IMR-90 (cell line): ENCODE measurements around the gene LINC00237. TPM values are rescaled to one million over a fixed set of nuclear protein-coding genes. Genes with fewer than 3 reads are reported as not detected.

ENCODE experiments used
- ATAC-seq: fragments of 200-7000 bp; cut with Tn5 transposase; 2 replicates; pipeline ENCODE4 v1.9.1; 2020; ENCODE audit warnings: low read depth, mild to moderate bottlenecking, moderate library complexity
- BruUV-seq: library from RNA; stranded (reverse); fragments of 400-500 nt; replicated peaks from 2 replicates; lab custom pipeline; 2021; lab: Mats Ljungman, UMichigan
- CTCF ChIA-PET: fragments of 300-600 bp; formaldehyde crosslinking; extraction: SDS; loops from one replicate; lab custom pipeline; 2021; ENCODE audit warnings: antibody characterized with exemption; lab: Yijun Ruan, JAX
- POLR2A ChIA-PET: fragments of 300-600 bp; sonication (Branson Sonifier 250); formaldehyde crosslinking; loops from one replicate; lab custom pipeline; 2022; ENCODE audit warnings: antibody characterized with exemption; ENCODE audit not compliant: unreplicated experiment; lab: Charles Lee
- DNase-seq: peaks from one replicate; pipeline ENCODE4 v3.0.0; 2013
- H2AFZ ChIP-seq: replicated peaks from 2 replicates; pipeline ENCODE3; 2013; ENCODE audit warnings: low read length, mild to moderate bottlenecking; ENCODE audit not compliant: poor library complexity
- H2AK5ac ChIP-seq: 2 replicates; pipeline ENCODE4 v1.6.1; 2013; ENCODE audit warnings: low read depth, low read length, inconsistent platforms
- H2AK9ac ChIP-seq: replicated peaks from 2 replicates; pipeline ENCODE3; 2013; ENCODE audit warnings: mild to moderate bottlenecking, low read depth, low read length, moderate library complexity; ENCODE audit not compliant: poor library complexity
- H2BK120ac ChIP-seq: 2 replicates; pipeline ENCODE4 v1.6.1; 2013; ENCODE audit warnings: low read depth, low read length, inconsistent platforms
- H2BK15ac ChIP-seq: 3 replicates; pipeline ENCODE4 v1.6.1; 2013; ENCODE audit warnings: low read depth, low read length, inconsistent platforms
- H2BK20ac ChIP-seq: 2 replicates; pipeline ENCODE4 v1.6.1; 2013; ENCODE audit warnings: low read depth, mild to moderate bottlenecking, inconsistent platforms, low read length, moderate library complexity
- H2BK5ac ChIP-seq: 2 replicates; pipeline ENCODE4 v1.6.1; 2013; ENCODE audit warnings: mild to moderate bottlenecking, low read depth, low read length, inconsistent platforms; ENCODE audit not compliant: poor library complexity, severe bottlenecking
- H3K14ac ChIP-seq: replicated peaks from 2 replicates; pipeline ENCODE4 v1.6.1; 2013; ENCODE audit warnings: low read depth, low read length, inconsistent platforms
- H3K18ac ChIP-seq: 2 replicates; pipeline ENCODE4 v1.6.1; 2013; ENCODE audit warnings: low read depth, low read length, control low read depth
- H3K23ac ChIP-seq: 2 replicates; pipeline ENCODE4 v1.6.1; 2013; ENCODE audit warnings: low read depth, low read length, inconsistent platforms
- H3K27ac ChIP-seq: 2 replicates; pipeline ENCODE4 v1.5.1; 2013; ENCODE audit warnings: mild to moderate bottlenecking, control low read depth, low read length; ENCODE audit not compliant: insufficient read depth
- H3K27me3 ChIP-seq: 2 replicates; pipeline ENCODE4 v1.6.1; 2013; ENCODE audit warnings: low read length; ENCODE audit not compliant: control insufficient read depth, insufficient read depth
- H3K36me3 ChIP-seq: 2 replicates; pipeline ENCODE4 v1.6.1; 2013; ENCODE audit warnings: low read length, mixed read lengths; ENCODE audit not compliant: control insufficient read depth, insufficient read depth
- H3K4ac ChIP-seq: 2 replicates; pipeline ENCODE4 v1.6.1; 2013; ENCODE audit warnings: low read depth, low read length, inconsistent platforms
- H3K4me1 ChIP-seq: 2 replicates; pipeline ENCODE4 v1.6.1; 2013; ENCODE audit warnings: low read length, mixed read lengths; ENCODE audit not compliant: control insufficient read depth, insufficient read depth
- H3K4me2 ChIP-seq: 2 replicates; pipeline ENCODE4 v1.6.1; 2013; ENCODE audit warnings: low read depth, mild to moderate bottlenecking, control low read depth, low read length, moderate library complexity
- H3K4me3 ChIP-seq: 2 replicates; pipeline ENCODE4 v1.5.1; 2013; ENCODE audit warnings: low read depth, mild to moderate bottlenecking, control low read depth, low read length, moderate library complexity; ENCODE audit not compliant: insufficient read depth
- H3K56ac ChIP-seq: 2 replicates; pipeline ENCODE4 v1.6.1; 2013; ENCODE audit warnings: low read length, inconsistent platforms; ENCODE audit not compliant: insufficient read depth; ENCODE audit errors: extremely low read depth
- H3K79me1 ChIP-seq, 2 experiments: 2 replicates each; pipeline ENCODE4 v1.6.1; 2013; ENCODE audit warnings: low read length in 2 of 2, inconsistent platforms in 1 of 2, low read depth in 1 of 2
- H3K9ac ChIP-seq: 2 replicates; pipeline ENCODE4 v1.6.1; 2013; ENCODE audit warnings: low read depth, low read length, control low read depth
- H3K9me1 ChIP-seq: 2 replicates; pipeline ENCODE4 v1.6.1; 2013; ENCODE audit warnings: low read length, inconsistent platforms; ENCODE audit not compliant: insufficient read depth
- H3K9me3 ChIP-seq: 2 replicates; pipeline ENCODE4 v1.6.1; 2013; ENCODE audit warnings: low read length; ENCODE audit not compliant: control insufficient read depth, insufficient read depth
- H4K20me1 ChIP-seq: 2 replicates; pipeline ENCODE4 v1.6.1; 2013; ENCODE audit warnings: low read length, inconsistent platforms; ENCODE audit not compliant: insufficient read depth
- H4K5ac ChIP-seq: 2 replicates; pipeline ENCODE4 v1.6.1; 2013; ENCODE audit warnings: mild to moderate bottlenecking, low read depth, low read length, control low read depth
- H4K8ac ChIP-seq, 2 experiments: 2 replicates each; pipeline ENCODE4 v1.6.1; 2013; ENCODE audit warnings: low read depth in 2 of 2, low read length in 2 of 2, control low read depth in 1 of 2, inconsistent platforms in 1 of 2
- H4K91ac ChIP-seq: 2 replicates; pipeline ENCODE4 v1.6.1; 2013; ENCODE audit warnings: low read depth, low read length, inconsistent platforms; ENCODE audit not compliant: insufficient read depth
- BHLHE40 ChIP-seq: fragments of 150-350 bp; IDR thresholded peaks from 2 replicates; pipeline ENCODE4 v1.6.1; 2016; ENCODE audit warnings: mild to moderate bottlenecking, low read depth, low read length
- CHD1 ChIP-seq: IDR thresholded peaks from 2 replicates; pipeline ENCODE4 v1.6.1; 2012; ENCODE audit warnings: low read depth, low read length, improper control_type of control experiment
- FOS ChIP-seq: fragments of 150-350 bp; IDR thresholded peaks from 2 replicates; pipeline ENCODE4 v1.6.1; 2016; ENCODE audit warnings: low read depth, low read length
- MAFK ChIP-seq: IDR thresholded peaks from 2 replicates; pipeline ENCODE4 v1.6.1; 2012; ENCODE audit warnings: low read depth, low read length, improper control_type of control experiment
- MXI1 ChIP-seq: IDR thresholded peaks from 2 replicates; pipeline ENCODE4 v1.6.1; 2012; ENCODE audit warnings: low read depth, mild to moderate bottlenecking, low read length, moderate library complexity, borderline replicate concordance
- NFE2L2 ChIP-seq: fragments of 150-350 bp; IDR thresholded peaks from 2 replicates; pipeline ENCODE4 v1.6.1; 2016; ENCODE audit warnings: low read depth, mild to moderate bottlenecking, low read length
- POLR2A ChIP-seq: IDR thresholded peaks from 2 replicates; pipeline ENCODE4 v1.6.1; 2012; ENCODE audit warnings: mild to moderate bottlenecking, low read depth, low read length
- RAD21 ChIP-seq: IDR thresholded peaks from 2 replicates; pipeline ENCODE4 v1.6.1; 2012; ENCODE audit warnings: low read length, improper control_type of control experiment
- RCOR1 ChIP-seq: IDR thresholded peaks from 2 replicates; pipeline ENCODE4 v1.6.1; 2012; ENCODE audit warnings: mild to moderate bottlenecking, low read length, improper control_type of control experiment; ENCODE audit not compliant: insufficient replicate concordance
- RFX5 ChIP-seq: IDR thresholded peaks from 2 replicates; pipeline ENCODE4 v1.8.0; 2012; ENCODE audit warnings: low read depth, mild to moderate bottlenecking, low read length, moderate library complexity
- SMC3 ChIP-seq: fragments of 150-350 bp; IDR thresholded peaks from 2 replicates; pipeline ENCODE4 v1.6.1; 2016; ENCODE audit warnings: low read depth, mild to moderate bottlenecking, antibody characterized with exemption, low read length, moderate library complexity
- WGBS, 2 experiments: methylation state at CpG; one replicate each; pipeline versions ENCODE4 v1.1.5 to v1.1.7; 2013; ENCODE audit warnings: missing lambda C conversion rate in 2 of 2; ENCODE audit not compliant: insufficient read length in 1 of 2; ENCODE audit errors: extremely low coverage in 2 of 2; 5-methylcytosine and 5-hydroxymethylcytosine counted together
- dilution Hi-C: fragments of 300-500 bp; cut with HindIII; formaldehyde crosslinking; loops from one replicate; pipeline ENCODE4 v1.14.3; 2018; ENCODE audit warnings: low sequenced_read_pairs; ENCODE audit not compliant: unreplicated experiment
- in situ Hi-C: fragments of 300-500 bp; cut with MboI; formaldehyde crosslinking; loops from 3 replicates; pipeline ENCODE4 v1.14.3; 2019; ENCODE audit warnings: low sequenced_read_pairs, inconsistent platforms, mixed read lengths
- intact Hi-C: fragments of 100-400 bp; cut with micrococcal nuclease; formaldehyde crosslinking; loops from 2 replicates; pipeline ENCODE4 v1.10.0; 2022
- polyA plus RNA-seq, 3 experiments: library from polyadenylated mRNA; depleted of rRNA; stranded (reverse); fragments of >200 nt; gene quantifications; 2 replicates each; pipeline ENCODE4 v1.2.3, GENCODE V29; 2012; ENCODE audit warnings: low replicate concordance in 1 of 3
- total RNA-seq: library from RNA; depleted of rRNA; stranded (reverse); fragments of >200 nt; gene quantifications from 2 replicates; pipeline ENCODE4 v1.2.3, GENCODE V29; 2012
- TF ChIP-seq, protein P1 (sequence below): conservative IDR thresholded peaks from 2 replicates; pipeline ENCODE4 v1.5.1; 2012; ENCODE audit warnings: mild to moderate bottlenecking, low read depth, low read length, improper control_type of control experiment

LINC00237 gene
- total and polyA plus RNA-seq, 2 of the 4 experiments (the other 2 are of a cell fraction) = not detected

DNA sequence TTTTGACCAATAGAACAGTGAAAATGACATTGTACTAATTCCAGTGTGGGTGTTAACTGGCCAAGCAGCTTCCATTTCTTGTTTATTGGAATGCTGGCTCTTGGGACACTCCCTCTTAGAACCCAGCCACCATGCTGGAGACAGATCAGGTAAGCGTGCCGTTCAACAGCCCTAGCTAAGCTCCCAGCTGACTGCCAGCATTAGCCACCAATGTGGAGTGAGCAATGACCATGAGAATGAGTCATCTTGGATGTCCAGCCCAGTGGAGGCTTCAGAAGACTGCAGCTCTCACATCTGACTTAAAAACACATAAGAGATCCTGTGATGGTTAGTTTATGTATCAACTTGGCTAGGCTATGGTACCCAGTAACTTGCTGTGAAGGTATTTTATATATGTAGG is 3.0 kb upstream of the LINC00237 start:
- no CpG with 5 or more reads among the region's 2 CpGs for WGBS, 2 experiments
- Histone ChIP-seq H2BK15ac (no peak overlapping the region), H4K8ac (no peak overlapping the region), H3K79me1 (no peaks in the 10 kb centered on the region), H3K56ac (no peak overlapping the region), H3K9me1 (no peaks in the 10 kb centered on the region), H4K20me1 (no peaks in the 10 kb centered on the region), H2BK120ac (no peak overlapping the region), H2BK5ac (no peak overlapping the region), H2AK5ac (no peak overlapping the region), H4K5ac (no peak overlapping the region), H3K18ac (no peak overlapping the region), H3K9me3 (no peaks in the 10 kb centered on the region), H4K91ac (no peak overlapping the region), H2BK20ac (no peak overlapping the region), H3K4me1 (no peaks in the 10 kb centered on the region), H2AFZ (no peak overlapping the region), H3K4me2 (no peak overlapping the region), H3K4ac (no peak overlapping the region), H3K27me3 (peaks cover 50% of the 10 kb centered on the region), H2AK9ac (no peak overlapping the region), H3K36me3 (no peaks in the 10 kb centered on the region), H3K9ac (no peak overlapping the region), H3K14ac (no peak overlapping the region), H3K4me3 (no peak overlapping the region), H3K27ac (no peak overlapping the region), H3K23ac (no peak overlapping the region)
- ChIA-PET CTCF (interaction anchor here (1.0 kb wide), 1 partner anchor 16 kb away, joined by 3 read pairs; no protein-coding TSS in a partner anchor), POLR2A (no interaction called here)
- TF ChIP-seq MAFK = no peak
- TF ChIP-seq POLR2A = no peak
- TF ChIP-seq NFE2L2 = no peak
- no peak for TF ChIP-seq MXI1
- no peak for TF ChIP-seq BHLHE40
- TF ChIP-seq CHD1 = no peak
- no peak for TF ChIP-seq FOS
- no peak for TF ChIP-seq RFX5
- TF ChIP-seq RAD21 = no peak
- no peak for TF ChIP-seq SMC3
- TF ChIP-seq RCOR1 = no peak
- TF ChIP-seq, protein P1, sequence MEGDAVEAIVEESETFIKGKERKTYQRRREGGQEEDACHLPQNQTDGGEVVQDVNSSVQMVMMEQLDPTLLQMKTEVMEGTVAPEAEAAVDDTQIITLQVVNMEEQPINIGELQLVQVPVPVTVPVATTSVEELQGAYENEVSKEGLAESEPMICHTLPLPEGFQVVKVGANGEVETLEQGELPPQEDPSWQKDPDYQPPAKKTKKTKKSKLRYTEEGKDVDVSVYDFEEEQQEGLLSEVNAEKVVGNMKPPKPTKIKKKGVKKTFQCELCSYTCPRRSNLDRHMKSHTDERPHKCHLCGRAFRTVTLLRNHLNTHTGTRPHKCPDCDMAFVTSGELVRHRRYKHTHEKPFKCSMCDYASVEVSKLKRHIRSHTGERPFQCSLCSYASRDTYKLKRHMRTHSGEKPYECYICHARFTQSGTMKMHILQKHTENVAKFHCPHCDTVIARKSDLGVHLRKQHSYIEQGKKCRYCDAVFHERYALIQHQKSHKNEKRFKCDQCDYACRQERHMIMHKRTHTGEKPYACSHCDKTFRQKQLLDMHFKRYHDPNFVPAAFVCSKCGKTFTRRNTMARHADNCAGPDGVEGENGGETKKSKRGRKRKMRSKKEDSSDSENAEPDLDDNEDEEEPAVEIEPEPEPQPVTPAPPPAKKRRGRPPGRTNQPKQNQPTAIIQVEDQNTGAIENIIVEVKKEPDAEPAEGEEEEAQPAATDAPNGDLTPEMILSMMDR = no peak
- dilution Hi-C loops = no loop called here
- in situ Hi-C loops = no loop called here
- no TSS peak for BruUV-seq
- intact Hi-C loops = no loop called here
- peak; percentile 7 for DNase-seq
- ATAC-seq = no peak
